ENCODE results near the gene N4BP2.

DNA sequence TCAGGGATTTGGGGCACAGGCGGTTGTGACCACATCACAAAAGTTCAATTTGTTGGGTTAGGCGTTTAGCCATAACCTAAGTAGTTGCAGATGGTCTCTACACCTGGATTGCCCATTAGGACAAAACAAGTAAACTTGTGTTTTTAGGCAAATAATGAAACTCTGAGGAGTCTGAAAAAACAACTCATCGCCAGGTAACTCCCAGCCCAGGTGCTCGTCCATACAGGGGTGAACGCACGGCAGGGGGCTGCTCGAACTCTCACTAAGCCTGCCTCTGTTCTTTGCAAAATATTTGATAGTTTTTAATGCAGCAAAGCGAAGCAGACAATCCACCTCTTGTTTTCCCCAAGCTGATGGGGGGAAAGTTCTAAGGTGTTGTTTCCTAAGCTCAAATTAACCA, 139.6 kb downstream of the N4BP2 start:
- no peak for TF ChIP-seq POLR2A (IDR thresholded peaks at IDR 0.05)
- TF ChIP-seq, protein P1, sequence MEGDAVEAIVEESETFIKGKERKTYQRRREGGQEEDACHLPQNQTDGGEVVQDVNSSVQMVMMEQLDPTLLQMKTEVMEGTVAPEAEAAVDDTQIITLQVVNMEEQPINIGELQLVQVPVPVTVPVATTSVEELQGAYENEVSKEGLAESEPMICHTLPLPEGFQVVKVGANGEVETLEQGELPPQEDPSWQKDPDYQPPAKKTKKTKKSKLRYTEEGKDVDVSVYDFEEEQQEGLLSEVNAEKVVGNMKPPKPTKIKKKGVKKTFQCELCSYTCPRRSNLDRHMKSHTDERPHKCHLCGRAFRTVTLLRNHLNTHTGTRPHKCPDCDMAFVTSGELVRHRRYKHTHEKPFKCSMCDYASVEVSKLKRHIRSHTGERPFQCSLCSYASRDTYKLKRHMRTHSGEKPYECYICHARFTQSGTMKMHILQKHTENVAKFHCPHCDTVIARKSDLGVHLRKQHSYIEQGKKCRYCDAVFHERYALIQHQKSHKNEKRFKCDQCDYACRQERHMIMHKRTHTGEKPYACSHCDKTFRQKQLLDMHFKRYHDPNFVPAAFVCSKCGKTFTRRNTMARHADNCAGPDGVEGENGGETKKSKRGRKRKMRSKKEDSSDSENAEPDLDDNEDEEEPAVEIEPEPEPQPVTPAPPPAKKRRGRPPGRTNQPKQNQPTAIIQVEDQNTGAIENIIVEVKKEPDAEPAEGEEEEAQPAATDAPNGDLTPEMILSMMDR (IDR thresholded peaks at IDR 0.05) = no peak

Data from ovary (tissue), 3 donors.